Ecto neural progenitor cell (in vitro differentiated cells): ENCODE measurements around the gene NSUN5.
"Not testable (repeated sequence)": the region's sequence is repeated elsewhere in the genome, so short reads cannot be mapped to it uniquely, and the experiment has no call there.

Source experiments
- DNase-seq: peaks from one replicate; pipeline ENCODE4 v3.0.0-alpha.2; 2018; ENCODE audit warnings: low spot score

NSUN5 gene

GRCh38 chr7:73308665-73309214 is at the start of gene NSUN5:
NSUN5 (minus strand) TSS chr7:73308826; CDS start chr7:73308790, 36 bp downstream.
- peak; percentile 92 for DNase-seq

GRCh38 chr7:73356159-73356558 is 47.5 kb upstream of the NSUN5 start:
- DNase-seq, result no peak

- DNase-seq, result no peak
Measured at GRCh38 chr7:73354821-73355220, 46.2 kb upstream of the NSUN5 start.

GRCh38 chr7:73354196-73354595 is 45.6 kb upstream of the NSUN5 start:
- DNase-seq, result no peak

- no peak for DNase-seq
Measured at GRCh38 chr7:73353243-73353642, 44.6 kb upstream of the NSUN5 start.

GRCh38 chr7:73352784-73353183 is 44.2 kb upstream of the NSUN5 start:
- no peak for DNase-seq

- DNase-seq, result no peak
Measured at GRCh38 chr7:73351447-73352167, 43.0 kb upstream of the NSUN5 start.

GRCh38 chr7:73350306-73351068 is 41.9 kb upstream of the NSUN5 start:
- no peak for DNase-seq

GRCh38 chr7:73349763-73350162 is 41.1 kb upstream of the NSUN5 start:
- no peak for DNase-seq

GRCh38 chr7:73345951-73346350 is 37.3 kb upstream of the NSUN5 start:
- DNase-seq, result no peak

GRCh38 chr7:73345538-73345937 is 36.9 kb upstream of the NSUN5 start:
- DNase-seq, result no peak

GRCh38 chr7:73343671-73344380 is 35.2 kb upstream of the NSUN5 start:
- no peak for DNase-seq

- DNase-seq, result no peak
Measured at GRCh38 chr7:73342645-73343044, 34.0 kb upstream of the NSUN5 start.

- no peak for DNase-seq
Measured at GRCh38 chr7:73341877-73342276, 33.3 kb upstream of the NSUN5 start.

- DNase-seq, result no peak
Measured at GRCh38 chr7:73340514-73340913, 31.9 kb upstream of the NSUN5 start.

GRCh38 chr7:73338321-73338720 is 29.7 kb upstream of the NSUN5 start:
- DNase-seq, result no peak

- no peak for DNase-seq
Measured at GRCh38 chr7:73332447-73332846, 23.8 kb upstream of the NSUN5 start.

- DNase-seq, result no peak
Measured at GRCh38 chr7:73330772-73331171, 22.1 kb upstream of the NSUN5 start.

GRCh38 chr7:73329861-73330581 is 21.4 kb upstream of the NSUN5 start:
- DNase-seq, result no peak

GRCh38 chr7:73328696-73329095 is 20.1 kb upstream of the NSUN5 start:
- DNase-seq, result no peak

GRCh38 chr7:73327922-73328321 is 19.3 kb upstream of the NSUN5 start, which contains the start of the genes FKBP6 and TRIM50:
FKBP6 (plus strand) TSS chr7:73328161; CDS start chr7:73328429, 268 bp downstream.
TRIM50 (minus strand) TSS chr7:73328082; CDS start chr7:73324787, 3,295 bp downstream.
- DNase-seq, result not testable (repeated sequence)

- not testable (repeated sequence) for DNase-seq
Measured at GRCh38 chr7:73327449-73327848, 18.8 kb upstream of the NSUN5 start.
